NCI-H526 treated with DMSO at 0.1 percent for 48 hours (cell line): ENCODE results near the gene FZR1.

Experiments
- DNase-seq: peaks from one replicate; lab custom pipeline; 2025; lab: John Stamatoyannopoulos, UW

FZR1 gene

DNA sequence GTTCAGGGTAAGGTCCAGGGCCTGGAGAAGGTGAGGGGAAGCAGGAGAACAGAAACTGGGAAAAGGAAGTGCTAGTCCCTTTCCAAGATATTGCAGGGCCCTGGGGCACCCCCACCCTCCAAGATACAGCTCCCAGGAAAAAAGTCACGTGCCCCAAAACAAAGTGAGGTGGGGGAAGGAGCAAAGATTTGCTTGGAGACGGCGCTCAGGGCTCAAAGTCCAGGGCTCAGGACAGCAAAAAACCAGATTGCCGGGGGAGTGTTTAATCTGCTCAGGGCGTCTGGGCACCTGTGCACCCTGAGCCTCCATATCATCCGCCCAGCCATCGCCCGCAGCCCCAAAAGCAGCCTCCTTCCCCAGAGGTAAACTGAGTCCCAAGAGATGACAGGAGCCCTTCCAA, 32.1 kb upstream of the FZR1 start:
- DNase-seq: no peak

GRCh38 chr19:3474614-3475013, 31.5 kb upstream of the FZR1 start:
- no peak for DNase-seq

GRCh38 chr19:3475449-3475848, 30.7 kb upstream of the FZR1 start:
- no peak for DNase-seq

DNA sequence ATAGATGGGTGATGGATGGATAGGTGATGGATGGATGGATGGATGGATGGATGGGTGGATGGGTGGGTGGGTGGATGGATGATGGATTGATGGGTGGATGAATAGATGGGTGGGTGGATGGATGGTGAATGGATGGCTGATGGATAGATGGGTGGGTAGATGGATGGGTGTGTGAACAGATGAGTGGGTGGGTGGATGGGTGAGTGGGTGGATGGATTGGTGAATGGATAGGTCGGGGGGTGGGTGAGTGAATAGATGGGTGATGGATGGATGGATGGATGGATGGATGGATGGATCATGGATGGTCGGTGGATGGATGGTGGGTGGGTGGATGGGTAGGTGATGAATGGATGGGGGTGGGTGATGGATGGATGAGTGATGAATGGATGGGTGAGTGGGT, 29.3 kb upstream of the FZR1 start:
- no peak for DNase-seq

- DNase-seq: no peak
These were observed 28.6 kb upstream of the FZR1 start for GRCh38 chr19:3477506-3477905.

DNA sequence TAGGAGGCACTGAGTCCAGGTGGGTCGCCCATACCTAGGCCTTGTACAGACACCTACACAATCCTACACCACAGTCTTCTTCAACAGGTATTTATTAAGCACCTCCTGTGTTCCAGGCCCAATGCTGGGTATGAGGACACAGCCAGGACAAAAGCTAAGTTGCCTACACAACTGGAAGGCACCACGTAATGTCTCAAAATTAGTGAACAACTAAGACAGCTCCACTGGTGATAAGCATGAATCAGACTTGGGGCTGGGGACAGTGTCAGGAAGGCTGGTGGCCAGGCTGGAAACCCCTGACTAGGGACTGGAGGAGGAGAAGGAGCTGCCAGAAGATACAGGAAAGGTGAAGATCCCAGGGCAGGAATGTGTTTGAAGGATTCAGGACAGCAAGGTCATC, 28.2 kb upstream of the FZR1 start:
- no peak for DNase-seq

DNA sequence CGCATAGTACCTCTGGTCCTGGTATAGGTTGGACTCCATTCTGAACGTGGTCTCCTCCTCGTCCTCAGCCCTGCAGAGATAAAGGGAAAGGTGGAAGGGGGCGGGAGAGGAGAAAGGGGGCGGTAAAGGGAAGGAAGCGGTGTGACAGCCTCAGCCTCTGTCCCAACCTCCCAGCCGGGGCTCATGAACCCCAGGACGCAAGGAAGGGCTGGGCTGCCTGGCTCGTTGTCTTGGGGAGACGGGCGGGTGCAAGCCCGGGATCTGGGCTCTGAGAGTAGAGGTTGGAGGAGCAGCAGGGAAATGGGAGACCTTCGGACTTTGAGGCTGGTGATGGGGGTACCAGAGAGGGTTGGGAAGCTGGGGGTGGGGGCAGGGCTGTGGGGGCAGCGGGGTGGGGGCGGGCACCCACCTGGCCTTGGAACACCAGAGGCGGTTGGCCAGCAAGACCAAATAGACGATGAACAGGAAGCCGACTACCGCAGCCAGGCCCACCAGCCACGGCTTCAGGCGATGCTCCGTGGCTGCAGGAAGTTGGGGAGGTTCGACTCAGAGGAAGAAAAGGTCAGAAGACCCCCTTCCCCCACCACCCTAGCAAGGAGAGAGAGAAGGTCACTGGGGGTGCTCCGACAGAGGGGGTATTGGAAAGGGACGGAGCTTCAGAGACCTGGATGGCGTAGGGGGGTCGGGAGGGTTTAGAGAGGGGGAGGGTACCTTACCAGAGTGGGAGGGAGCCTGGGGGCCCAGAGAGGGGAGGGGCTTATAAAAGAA, 27.5 kb upstream of the FZR1 start:
- no peak for DNase-seq

- DNase-seq: no peak
These were observed 26.8 kb upstream of the FZR1 start for GRCh38 chr19:3479177-3479833.

DNA sequence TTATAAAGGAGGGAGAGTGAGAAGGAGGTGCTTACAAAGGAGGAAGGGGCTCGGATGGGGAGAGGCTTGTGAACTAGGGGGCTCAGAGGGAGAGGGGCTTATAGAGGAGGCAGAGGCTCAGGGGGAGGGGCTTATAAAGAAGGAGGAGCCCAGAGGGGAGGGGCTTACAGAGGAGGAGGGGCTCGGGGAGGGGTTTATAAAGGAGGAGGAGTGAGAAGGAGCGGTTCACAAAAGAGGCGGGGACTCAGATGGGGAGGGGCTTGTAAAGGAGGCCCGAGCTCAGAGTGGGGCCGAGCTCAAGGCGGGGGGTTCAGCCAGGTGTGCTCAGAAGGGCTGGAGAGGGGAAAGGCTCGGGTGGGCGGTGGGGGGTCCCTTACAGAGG, 26.3 kb upstream of the FZR1 start:
- DNase-seq: no peak

DNA sequence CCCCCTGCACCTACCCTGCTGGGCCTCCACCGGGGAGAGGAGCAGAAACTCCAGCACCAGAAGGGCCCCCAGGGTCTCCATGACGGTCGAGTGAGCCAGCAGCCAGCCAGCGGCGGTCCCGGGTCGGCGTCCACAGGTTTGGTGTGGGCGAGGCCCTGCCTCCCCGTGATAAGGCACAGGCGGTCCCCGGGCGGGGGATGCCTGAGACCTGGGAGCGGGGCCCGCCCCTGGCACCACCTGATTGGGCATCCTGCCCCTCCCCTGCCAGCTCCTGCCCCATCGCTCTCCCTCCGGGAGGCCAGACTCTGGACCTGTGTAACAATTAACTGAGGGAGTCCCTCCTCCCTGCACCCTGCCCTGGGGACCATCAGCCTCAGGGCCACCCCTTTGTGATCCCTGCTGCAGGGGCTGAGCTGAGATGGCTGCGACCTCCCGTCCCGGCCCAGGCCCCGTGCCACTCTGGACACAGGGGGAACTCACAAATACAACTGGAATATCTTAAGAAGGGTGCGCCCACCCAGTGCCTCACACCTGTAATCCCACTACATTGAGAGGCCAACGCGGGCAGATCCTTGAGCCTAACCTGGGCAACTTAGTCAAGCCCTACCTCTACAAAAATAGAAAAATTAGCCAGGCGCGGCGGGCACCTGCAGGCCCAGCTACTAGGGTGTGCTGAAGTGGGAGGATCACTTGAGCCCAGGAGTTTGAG, 25.6 kb upstream of the FZR1 start, which contains the start of gene SMIM24:
TSS of gene SMIM24 (minus strand) at position 143 of the 709 bp plus-strand sequence. CDS start at position 81, 62 bp downstream.
- no peak for DNase-seq

GRCh38 chr19:3481241-3482090, 24.6 kb upstream of the FZR1 start:
- DNase-seq: no peak

GRCh38 chr19:3482507-3483225, 23.4 kb upstream of the FZR1 start:
- no peak for DNase-seq

- DNase-seq: no peak
These were observed 22.9 kb upstream of the FZR1 start, which contains the start of gene SMIM44 for GRCh38 chr19:3483226-3483628. TSS of gene SMIM44 (minus strand) at chr19:3483441. CDS start at chr19:3483403, 38 bp downstream.

DNA sequence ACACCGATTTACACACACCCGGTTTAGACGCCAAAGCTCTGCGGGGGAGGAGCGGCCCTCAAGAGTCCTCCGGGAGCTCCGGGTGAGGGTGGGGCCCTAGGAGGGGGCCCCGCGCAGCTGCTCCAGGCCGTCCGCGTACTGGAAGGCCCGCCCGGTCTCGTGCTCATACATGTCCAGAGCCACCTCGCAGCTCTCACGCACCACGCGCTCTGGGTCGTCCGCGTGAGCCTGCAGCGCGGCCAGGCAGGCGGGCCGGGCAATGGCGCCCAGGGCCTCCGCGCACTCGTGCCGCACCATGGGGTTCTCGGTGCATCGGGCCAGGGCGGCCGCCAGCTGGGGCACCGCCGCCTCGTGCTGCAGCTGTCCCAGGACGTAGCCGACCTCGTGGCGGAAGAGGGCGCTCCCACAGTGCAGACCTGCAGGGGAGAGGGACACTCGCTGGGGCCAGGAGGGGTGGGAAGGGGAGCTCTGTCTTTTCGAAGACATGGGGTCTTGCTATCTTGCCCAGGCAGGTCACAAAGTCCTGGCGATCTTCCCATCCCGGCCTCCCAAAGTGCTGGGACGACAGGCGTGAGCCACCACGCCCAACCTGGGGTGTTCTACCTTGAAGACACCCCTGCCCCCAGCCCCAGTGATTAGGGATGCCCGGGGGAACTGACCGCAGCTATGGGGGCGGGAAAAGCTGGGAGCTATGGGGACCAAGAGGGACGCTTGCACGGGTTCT, 14.6 kb upstream of the FZR1 start:
- DNase-seq: no peak

GRCh38 chr19:3492131-3492839, 13.8 kb upstream of the FZR1 start:
- no peak for DNase-seq

GRCh38 chr19:3492919-3493318, 13.2 kb upstream of the FZR1 start:
- DNase-seq: no peak

DNA sequence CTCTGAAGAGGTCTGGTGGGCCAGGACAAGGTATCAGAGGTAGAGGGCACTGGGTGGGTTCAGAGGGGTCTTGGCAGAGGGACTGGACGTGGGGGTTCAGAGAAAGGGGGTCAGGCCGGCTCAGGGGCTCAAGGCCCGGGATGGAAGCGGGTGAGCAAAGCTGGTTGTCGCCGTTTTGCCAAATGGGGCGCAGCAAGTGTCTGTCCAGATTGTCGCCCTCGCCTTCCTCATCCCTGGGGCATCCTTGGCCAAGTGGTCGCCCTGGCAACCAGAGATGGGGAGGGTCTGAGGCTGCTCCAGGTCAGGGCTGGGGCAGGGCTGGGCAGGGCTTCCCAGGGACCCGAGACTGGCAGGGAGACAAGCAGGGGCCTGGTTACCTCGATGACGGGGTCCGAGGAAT, 12.5 kb upstream of the FZR1 start:
- DNase-seq: no peak

- DNase-seq: no peak
These were observed 12.1 kb upstream of the FZR1 start for GRCh38 chr19:3494051-3494450.

DNA sequence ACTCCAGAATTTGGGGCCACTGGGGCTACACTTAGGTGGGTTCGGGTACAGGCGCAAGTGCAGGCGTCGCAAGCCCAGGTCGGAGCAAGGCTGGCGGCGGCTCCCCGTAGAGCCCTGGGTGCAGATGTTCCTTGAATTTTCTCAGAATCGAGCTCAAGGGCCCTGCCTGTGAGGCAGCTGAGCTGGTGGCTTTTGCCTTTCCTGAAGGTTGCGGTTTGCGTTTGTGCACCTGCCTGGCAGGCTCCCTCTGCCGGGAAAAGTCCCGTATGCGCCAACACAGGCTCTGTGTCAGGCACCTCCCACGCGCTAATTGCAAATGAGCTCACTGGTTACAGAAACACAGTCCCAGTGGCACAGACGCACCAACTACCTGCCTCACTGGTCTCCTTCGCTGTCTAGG, 11.6 kb upstream of the FZR1 start:
- no peak for DNase-seq
